Lower leg skin (tissue), 4 donors: ENCODE data around the gene MAOB. TPM values are rescaled to one million over a fixed set of nuclear protein-coding genes. Genes with fewer than 3 reads are reported as not detected.

ENCODE experiments used
- DNase-seq, 2 donors: peaks; one replicate each; pipeline ENCODE4 v3.0.0-alpha.2; 2019; ENCODE audit warnings: low spot score in 2 of 2
- H3K4me3 ChIP-seq: fragments of 200-600 bp; sonication (generic); 2 replicates; pipeline ENCODE4 v1.5.1; 2017; ENCODE audit warnings: mild to moderate bottlenecking, low read depth; ENCODE audit not compliant: poor library complexity, severe bottlenecking
- POLR2A ChIP-seq, 2 donors: fragments of 450-650 bp; IDR thresholded peaks; one replicate each; pipeline ENCODE4 v1.6.1; 2016 to 2017; ENCODE audit warnings: antibody characterized with exemption in 2 of 2, mild to moderate bottlenecking in 1 of 2, moderate library complexity in 1 of 2
- WGBS, 2 donors: methylation state at CpG; one replicate each; pipeline ENCODE4 v1.1.5; 2018; 5-methylcytosine and 5-hydroxymethylcytosine counted together
- intact Hi-C: fragments of 100-400 bp; cut with DNase I; formaldehyde crosslinking; loops from one replicate; pipeline ENCODE4 v1.15.0; 2023; ENCODE audit warnings: low total_unique reads
- total RNA-seq, 4 donors: library from RNA; depleted of rRNA; stranded (reverse); fragments of >200 nt; gene quantifications; one replicate each; pipeline ENCODE4 v1.1.0, GENCODE V29; 2016
- TF ChIP-seq, protein P1 (sequence below), 3 donors: fragments of 450-650 bp; IDR thresholded peaks; one replicate each; pipeline ENCODE4 v1.5.1; 2016; ENCODE audit warnings: antibody characterized with exemption in 3 of 3, mild to moderate bottlenecking in 3 of 3, moderate library complexity in 2 of 3

Gene MAOB
- total RNA-seq, 4 donors from 2014 or later = 0.34 to 6.3 (median 3.7) TPM

- intact Hi-C loops = no loop called here
- TF ChIP-seq, protein P1, sequence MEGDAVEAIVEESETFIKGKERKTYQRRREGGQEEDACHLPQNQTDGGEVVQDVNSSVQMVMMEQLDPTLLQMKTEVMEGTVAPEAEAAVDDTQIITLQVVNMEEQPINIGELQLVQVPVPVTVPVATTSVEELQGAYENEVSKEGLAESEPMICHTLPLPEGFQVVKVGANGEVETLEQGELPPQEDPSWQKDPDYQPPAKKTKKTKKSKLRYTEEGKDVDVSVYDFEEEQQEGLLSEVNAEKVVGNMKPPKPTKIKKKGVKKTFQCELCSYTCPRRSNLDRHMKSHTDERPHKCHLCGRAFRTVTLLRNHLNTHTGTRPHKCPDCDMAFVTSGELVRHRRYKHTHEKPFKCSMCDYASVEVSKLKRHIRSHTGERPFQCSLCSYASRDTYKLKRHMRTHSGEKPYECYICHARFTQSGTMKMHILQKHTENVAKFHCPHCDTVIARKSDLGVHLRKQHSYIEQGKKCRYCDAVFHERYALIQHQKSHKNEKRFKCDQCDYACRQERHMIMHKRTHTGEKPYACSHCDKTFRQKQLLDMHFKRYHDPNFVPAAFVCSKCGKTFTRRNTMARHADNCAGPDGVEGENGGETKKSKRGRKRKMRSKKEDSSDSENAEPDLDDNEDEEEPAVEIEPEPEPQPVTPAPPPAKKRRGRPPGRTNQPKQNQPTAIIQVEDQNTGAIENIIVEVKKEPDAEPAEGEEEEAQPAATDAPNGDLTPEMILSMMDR (IDR thresholded peaks at IDR 0.05) = no peak
- TF ChIP-seq POLR2A (IDR thresholded peaks at IDR 0.05) = no peak
- H3K4me3 ChIP-seq = no peak overlapping the region
- DNase-seq = no peak
- 56 to 83% methylated on average over 1 of the region's 1 CpG for WGBS, 2 donors
Measured at GRCh38 chrX:43720961-43721360, 161.3 kb downstream of the MAOB start.

GRCh38 chrX:43720082-43720481 is 162.2 kb downstream of the MAOB start:
- WGBS, 2 donors = 69 to 86% methylated on average over 3 of the region's 3 CpGs
- intact Hi-C loops = no loop called here
- TF ChIP-seq POLR2A (IDR thresholded peaks at IDR 0.05) = no peak
- TF ChIP-seq, protein P1 (IDR thresholded peaks at IDR 0.05) = no peak
- no peak for DNase-seq
- no peak overlapping the region for H3K4me3 ChIP-seq

- intact Hi-C loops = no loop called here
- no peak for TF ChIP-seq POLR2A (IDR thresholded peaks at IDR 0.05)
- TF ChIP-seq, protein P1 (IDR thresholded peaks at IDR 0.05) = no peak
- 54 to 80% methylated on average over 1 of the region's 1 CpG for WGBS, 2 donors
- DNase-seq = no peak
- no peak overlapping the region for H3K4me3 ChIP-seq
Measured at GRCh38 chrX:43718956-43719355, 163.3 kb downstream of the MAOB start.

- no peak for TF ChIP-seq POLR2A (IDR thresholded peaks at IDR 0.05)
- TF ChIP-seq, protein P1 (IDR thresholded peaks at IDR 0.05) = no peak
- no peak for DNase-seq
- intact Hi-C loops = no loop called here
- no peak overlapping the region for H3K4me3 ChIP-seq
- 89 to 92% methylated on average over 6 of the region's 6 CpGs for WGBS, 2 donors
Measured at GRCh38 chrX:43718546-43718945, 163.7 kb downstream of the MAOB start.

DNA sequence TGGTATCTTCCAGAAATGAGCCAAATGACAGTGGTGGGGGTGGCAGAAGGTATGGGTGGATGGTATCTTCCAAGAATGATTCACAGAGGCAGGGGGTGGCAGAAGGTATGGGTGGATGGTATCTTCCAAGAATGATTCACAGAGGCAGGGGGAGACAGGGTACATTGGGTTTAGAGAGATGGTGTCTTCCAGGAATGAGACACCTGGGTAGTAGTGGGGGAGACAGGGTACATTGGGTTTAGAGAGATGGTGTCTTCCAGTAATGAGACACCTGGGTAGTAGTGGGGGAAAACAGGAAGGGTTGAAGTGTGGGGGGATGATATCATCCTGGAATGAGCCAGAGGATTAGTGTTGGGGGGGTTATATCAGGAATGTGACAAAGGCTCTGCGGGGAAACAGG is 164.2 kb downstream of the MAOB start:
- no peak overlapping the region for H3K4me3 ChIP-seq
- WGBS, 2 donors = 89 to 100% methylated on average over 1 of the region's 1 CpG
- TF ChIP-seq, protein P1 (IDR thresholded peaks at IDR 0.05) = no peak
- TF ChIP-seq POLR2A (IDR thresholded peaks at IDR 0.05) = no peak
- DNase-seq = no peak
- intact Hi-C loops = no loop called here

DNA sequence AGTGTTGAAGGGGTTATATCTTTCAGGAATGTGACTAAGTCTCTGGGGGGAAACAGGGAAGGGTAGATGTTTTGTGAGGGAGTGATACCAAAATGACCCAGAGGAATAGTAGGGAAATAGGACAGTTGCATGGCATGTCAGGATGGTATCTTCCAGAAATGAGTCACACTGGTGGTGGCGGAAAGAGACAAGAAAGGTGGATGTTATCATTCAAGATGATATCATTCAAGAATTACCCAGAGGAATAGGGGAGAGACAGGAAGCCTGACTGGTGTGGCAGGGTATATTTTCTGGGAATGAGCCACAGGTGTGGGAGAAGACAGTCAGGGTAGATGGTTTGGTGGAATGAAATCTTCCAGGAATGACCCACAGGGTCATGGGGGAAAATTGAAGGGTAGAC is 165.1 kb downstream of the MAOB start:
- DNase-seq = no peak
- intact Hi-C loops = no loop called here
- 73 to 76% methylated on average over 1 of the region's 1 CpG for WGBS, 2 donors
- TF ChIP-seq, protein P1 (IDR thresholded peaks at IDR 0.05) = no peak
- no peak for TF ChIP-seq POLR2A (IDR thresholded peaks at IDR 0.05)
- no peak overlapping the region for H3K4me3 ChIP-seq
